MM.1S (cell line): ENCODE data around the gene MAMLD1.

Experiments used
- DNase-seq: peaks from one replicate; pipeline ENCODE4 v3.0.0-alpha.2; 2015
- H2AFZ ChIP-seq: fragments of 300-600 bp; sonication (generic); 2 replicates; pipeline ENCODE4 v1.6.0; 2016; ENCODE audit warnings: antibody characterized with exemption, low read length
- H3F3A ChIP-seq: fragments of 300-600 bp; sonication (generic); 2 replicates; pipeline ENCODE4 v1.6.1; 2016; ENCODE audit warnings: mild to moderate bottlenecking, antibody characterized with exemption, low read length, moderate library complexity, mixed read lengths; ENCODE audit not compliant: insufficient read depth
- H3K27ac ChIP-seq: fragments of 300-600 bp; sonication (generic); 2 replicates; pipeline ENCODE4 v1.5.1; 2016; ENCODE audit warnings: mild to moderate bottlenecking, low read length
- H3K27me3 ChIP-seq: fragments of 300-600 bp; sonication (generic); replicated peaks from 2 replicates; pipeline ENCODE4 v1.6.0; 2016; ENCODE audit warnings: low read length; ENCODE audit not compliant: insufficient read depth
- H3K36me3 ChIP-seq: fragments of 300-600 bp; sonication (generic); replicated peaks from 2 replicates; pipeline ENCODE4 v1.6.1; 2016; ENCODE audit warnings: mild to moderate bottlenecking, low read length, mixed read lengths; ENCODE audit not compliant: insufficient read depth
- H3K4me1 ChIP-seq: fragments of 300-600 bp; sonication (generic); 2 replicates; pipeline ENCODE4 v1.6.1; 2016; ENCODE audit warnings: low read length, mixed read lengths
- H3K4me2 ChIP-seq: fragments of 300-600 bp; sonication (generic); 2 replicates; pipeline ENCODE4 v1.6.0; 2016; ENCODE audit warnings: low read depth, low read length
- H3K4me3 ChIP-seq: fragments of 300-600 bp; sonication (generic); 2 replicates; pipeline ENCODE4 v1.5.1; 2016; ENCODE audit warnings: low read length, mixed read lengths
- H3K79me2 ChIP-seq: fragments of 300-600 bp; sonication (generic); 2 replicates; pipeline ENCODE4 v1.6.1; 2016; ENCODE audit warnings: mixed run types, low read length, mixed read lengths
- H3K9ac ChIP-seq: fragments of 300-600 bp; sonication (generic); 2 replicates; pipeline ENCODE4 v1.6.1; 2016; ENCODE audit warnings: low read length, mixed read lengths
- H3K9me2 ChIP-seq: fragments of 300-600 bp; sonication (generic); replicated peaks from 2 replicates; pipeline ENCODE4 v1.6.1; 2016; ENCODE audit warnings: mild to moderate bottlenecking, low read length, mixed read lengths; ENCODE audit not compliant: insufficient read depth
- H3K9me3 ChIP-seq: fragments of 300-600 bp; sonication (generic); replicated peaks from 2 replicates; pipeline ENCODE4 v1.6.1; 2016; ENCODE audit warnings: mild to moderate bottlenecking, low read length, mixed read lengths; ENCODE audit not compliant: insufficient read depth
- H4K20me1 ChIP-seq: fragments of 300-600 bp; sonication (generic); 2 replicates; pipeline ENCODE4 v1.6.1; 2016; ENCODE audit warnings: mild to moderate bottlenecking, low read length, moderate library complexity, mixed read lengths; ENCODE audit not compliant: insufficient read depth
- EZH2 ChIP-seq: fragments of 300-600 bp; sonication (generic); optimal IDR thresholded peaks from 2 replicates; pipeline ENCODE3; 2017; ENCODE audit warnings: low read depth, mild to moderate bottlenecking, antibody characterized with exemption, low read length, mixed read lengths
- EZH2phosphoT487 ChIP-seq: fragments of 300-600 bp; sonication (generic); IDR thresholded peaks from 2 replicates; pipeline ENCODE4 v1.6.1; 2018; ENCODE audit warnings: antibody characterized with exemption, low read length
- TF ChIP-seq, protein P1 (sequence below): fragments of 300-600 bp; sonication (generic); IDR thresholded peaks from 2 replicates; pipeline ENCODE4 v1.5.1; 2016; ENCODE audit warnings: antibody characterized with exemption, low read length, mixed read lengths

MAMLD1 gene

DNA sequence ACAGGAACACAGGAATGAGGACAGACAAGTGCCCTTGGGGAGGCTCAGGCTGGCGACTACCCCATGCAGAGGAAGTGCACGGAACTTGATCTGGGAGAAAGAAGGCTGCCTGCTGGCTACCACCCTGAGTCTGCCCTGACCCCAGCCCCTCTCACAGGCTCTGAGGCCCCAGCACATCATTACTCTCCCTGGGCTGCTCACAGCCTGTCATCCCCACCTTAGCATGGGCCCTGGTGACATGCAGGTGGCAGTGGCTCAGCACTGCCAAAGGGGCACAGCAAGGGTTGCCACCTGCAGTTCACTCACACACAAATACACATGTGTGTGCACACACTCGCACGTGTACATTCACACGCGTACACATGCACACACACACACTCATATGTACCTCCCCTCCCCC lies 26.1 kb upstream of the MAMLD1 start:
- no peaks in the 10 kb centered on the region for H3K27me3 ChIP-seq
- H3K36me3 ChIP-seq, result no peaks in the 10 kb centered on the region
- H3K9me2 ChIP-seq, result no peaks in the 10 kb centered on the region
- H2AFZ ChIP-seq, result no peak overlapping the region
- no peak overlapping the region for H3K27ac ChIP-seq
- TF ChIP-seq EZH2, result no peak
- no peak for TF ChIP-seq EZH2phosphoT487
- TF ChIP-seq, protein P1, sequence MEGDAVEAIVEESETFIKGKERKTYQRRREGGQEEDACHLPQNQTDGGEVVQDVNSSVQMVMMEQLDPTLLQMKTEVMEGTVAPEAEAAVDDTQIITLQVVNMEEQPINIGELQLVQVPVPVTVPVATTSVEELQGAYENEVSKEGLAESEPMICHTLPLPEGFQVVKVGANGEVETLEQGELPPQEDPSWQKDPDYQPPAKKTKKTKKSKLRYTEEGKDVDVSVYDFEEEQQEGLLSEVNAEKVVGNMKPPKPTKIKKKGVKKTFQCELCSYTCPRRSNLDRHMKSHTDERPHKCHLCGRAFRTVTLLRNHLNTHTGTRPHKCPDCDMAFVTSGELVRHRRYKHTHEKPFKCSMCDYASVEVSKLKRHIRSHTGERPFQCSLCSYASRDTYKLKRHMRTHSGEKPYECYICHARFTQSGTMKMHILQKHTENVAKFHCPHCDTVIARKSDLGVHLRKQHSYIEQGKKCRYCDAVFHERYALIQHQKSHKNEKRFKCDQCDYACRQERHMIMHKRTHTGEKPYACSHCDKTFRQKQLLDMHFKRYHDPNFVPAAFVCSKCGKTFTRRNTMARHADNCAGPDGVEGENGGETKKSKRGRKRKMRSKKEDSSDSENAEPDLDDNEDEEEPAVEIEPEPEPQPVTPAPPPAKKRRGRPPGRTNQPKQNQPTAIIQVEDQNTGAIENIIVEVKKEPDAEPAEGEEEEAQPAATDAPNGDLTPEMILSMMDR, result no peak
- no peaks in the 10 kb centered on the region for H3K9me3 ChIP-seq
- no peaks in the 10 kb centered on the region for H3K4me1 ChIP-seq
- no peaks in the 10 kb centered on the region for H3K79me2 ChIP-seq
- no peaks in the 10 kb centered on the region for H3F3A ChIP-seq
- no peak overlapping the region for H3K4me2 ChIP-seq
- no peak for DNase-seq
- no peaks in the 10 kb centered on the region for H4K20me1 ChIP-seq
- no peak overlapping the region for H3K4me3 ChIP-seq
- no peak overlapping the region for H3K9ac ChIP-seq

- DNase-seq, result no peak
- no peaks in the 10 kb centered on the region for H3K36me3 ChIP-seq
- H3K27me3 ChIP-seq, result no peaks in the 10 kb centered on the region
- H3K4me3 ChIP-seq, result no peak overlapping the region
- H3F3A ChIP-seq, result no peaks in the 10 kb centered on the region
- no peaks in the 10 kb centered on the region for H3K9me3 ChIP-seq
- H4K20me1 ChIP-seq, result no peaks in the 10 kb centered on the region
- no peak overlapping the region for H3K4me2 ChIP-seq
- H2AFZ ChIP-seq, result no peak overlapping the region
- H3K4me1 ChIP-seq, result no peaks in the 10 kb centered on the region
- no peaks in the 10 kb centered on the region for H3K79me2 ChIP-seq
- no peak overlapping the region for H3K27ac ChIP-seq
- H3K9ac ChIP-seq, result no peak overlapping the region
- TF ChIP-seq EZH2phosphoT487, result no peak
- no peak for TF ChIP-seq EZH2
- TF ChIP-seq, protein P1, result no peak
- no peaks in the 10 kb centered on the region for H3K9me2 ChIP-seq
Observed at GRCh38 chrX:150337536-150337935, 25.6 kb upstream of the MAMLD1 start.

GRCh38 chrX:150338615-150339014 lies 24.5 kb upstream of the MAMLD1 start:
- Histone ChIP-seq H3K4me2 (no peak overlapping the region), H3K4me1 (no peaks in the 10 kb centered on the region), H3K9me3 (no peaks in the 10 kb centered on the region), H3K36me3 (no peaks in the 10 kb centered on the region), H2AFZ (no peak overlapping the region), H3K9me2 (no peaks in the 10 kb centered on the region), H3K27me3 (no peaks in the 10 kb centered on the region), H3K79me2 (no peaks in the 10 kb centered on the region), H3K27ac (no peak overlapping the region), H3K9ac (no peak overlapping the region), H3F3A (no peaks in the 10 kb centered on the region), H3K4me3 (no peak overlapping the region), H4K20me1 (no peaks in the 10 kb centered on the region)
- TF ChIP-seq EZH2 (no peak), EZH2phosphoT487 (no peak)
- TF ChIP-seq, protein P1, result no peak
- no peak for DNase-seq
